OCI-LY7 (cell line): Measurements from ENCODE around the gene TPPP. TPM values are rescaled to one million over a fixed set of nuclear protein-coding genes. Genes with fewer than 3 reads are reported as not detected.

Experiments
- BruUV-seq: library from RNA; stranded (reverse); fragments of 400-500 nt; replicated peaks from 2 replicates; lab custom pipeline; 2021; lab: Mats Ljungman, UMichigan
- CTCF ChIA-PET: fragments of 300-600 bp; sonication (Branson Sonifier 250); formaldehyde crosslinking; loops from one replicate; lab custom pipeline; 2022; ENCODE audit warnings: antibody characterized with exemption; ENCODE audit not compliant: unreplicated experiment; lab: Charles Lee
- POLR2A ChIA-PET: fragments of 300-600 bp; sonication (Branson Sonifier 250); formaldehyde crosslinking; loops from one replicate; lab custom pipeline; 2022; ENCODE audit warnings: antibody characterized with exemption; lab: Charles Lee
- DNase-seq: peaks from one replicate; pipeline ENCODE4 v3.0.0-alpha.2; 2015; ENCODE audit warnings: low spot score
- H2AFZ ChIP-seq: fragments of 200-600 bp; sonication (generic), shearing (Covaris generic); 2 replicates; pipeline ENCODE4 v1.6.1; 2014; ENCODE audit warnings: mild to moderate bottlenecking, antibody characterized with exemption, low read length, moderate library complexity
- H3K27ac ChIP-seq: fragments of 200-600 bp; sonication (generic); 2 replicates; pipeline ENCODE4 v1.5.1; 2014; ENCODE audit warnings: mixed run types, low read depth, mild to moderate bottlenecking, moderate library complexity, low read length, inconsistent platforms; ENCODE audit not compliant: poor library complexity, severe bottlenecking
- H3K36me3 ChIP-seq: fragments of 200-600 bp; sonication (generic); 2 replicates; pipeline ENCODE4 v1.6.1; 2014; ENCODE audit warnings: mild to moderate bottlenecking, antibody characterized with exemption, low read length, moderate library complexity, mixed read lengths; ENCODE audit not compliant: insufficient read depth
- H3K4me1 ChIP-seq: fragments of 200-600 bp; sonication (generic); 2 replicates; pipeline ENCODE4 v1.5.1; 2014; ENCODE audit warnings: mild to moderate bottlenecking, low read length; ENCODE audit not compliant: insufficient read depth, poor library complexity, severe bottlenecking
- H3K4me2 ChIP-seq: fragments of 200-600 bp; sonication (generic); 2 replicates; pipeline ENCODE4 v1.6.1; 2014; ENCODE audit warnings: mild to moderate bottlenecking, low read length
- H3K4me3 ChIP-seq: fragments of 200-600 bp; sonication (generic); 2 replicates; pipeline ENCODE4 v1.5.1; 2014; ENCODE audit warnings: mild to moderate bottlenecking, low read depth, low read length; ENCODE audit not compliant: poor library complexity, severe bottlenecking
- H3K79me2 ChIP-seq: fragments of 200-600 bp; sonication (generic); 2 replicates; pipeline ENCODE4 v1.6.1; 2016; ENCODE audit warnings: low read depth, mild to moderate bottlenecking, low read length, moderate library complexity, mixed read lengths; ENCODE audit not compliant: insufficient read depth
- H3K9me2 ChIP-seq: fragments of 200-600 bp; sonication (generic); 2 replicates; pipeline ENCODE4 v1.6.1; 2016; ENCODE audit warnings: mild to moderate bottlenecking, low read length, mixed read lengths; ENCODE audit not compliant: insufficient read depth
- H3K9me3 ChIP-seq: fragments of 200-600 bp; sonication (generic); 2 replicates; pipeline ENCODE4 v1.6.1; 2014; ENCODE audit warnings: mild to moderate bottlenecking, mixed run types, low read length, mixed read lengths
- H4K20me1 ChIP-seq: fragments of 200-600 bp; sonication (generic); 2 replicates; pipeline ENCODE4 v1.6.1; 2014; ENCODE audit warnings: mild to moderate bottlenecking, antibody characterized with exemption, low read length, moderate library complexity, mixed read lengths; ENCODE audit not compliant: insufficient read depth
- EZH2phosphoT487 ChIP-seq: fragments of 200-600 bp; sonication (generic); IDR thresholded peaks from 2 replicates; pipeline ENCODE4 v1.6.1; 2018; ENCODE audit warnings: low read depth, borderline replicate concordance, mild to moderate bottlenecking, mixed run types, antibody characterized with exemption, low read length, moderate library complexity, mixed read lengths
- intact Hi-C: fragments of 100-400 bp; cut with micrococcal nuclease; formaldehyde crosslinking; loops from one replicate; pipeline ENCODE4 v1.10.0; 2022; ENCODE audit not compliant: unreplicated experiment
- total RNA-seq, 2 experiments: library from RNA; depleted of rRNA in 1 of 2; stranded (reverse); fragments of >200 nt in 1 of 2; shearing (Covaris generic) in 1 of 2; gene quantifications; 2 replicates each; pipeline ENCODE4 v1.2.3, GENCODE V29; 2014 to 2022
- TF ChIP-seq, protein P1 (sequence below): fragments of 200-600 bp; sonication (generic); conservative IDR thresholded peaks from 2 replicates; pipeline ENCODE4 v1.5.1; 2014; ENCODE audit warnings: mild to moderate bottlenecking, antibody characterized with exemption, low read length, moderate library complexity, mixed read lengths

TPPP gene
- total RNA-seq, 2 experiments from 2014 or later: not detected

DNA sequence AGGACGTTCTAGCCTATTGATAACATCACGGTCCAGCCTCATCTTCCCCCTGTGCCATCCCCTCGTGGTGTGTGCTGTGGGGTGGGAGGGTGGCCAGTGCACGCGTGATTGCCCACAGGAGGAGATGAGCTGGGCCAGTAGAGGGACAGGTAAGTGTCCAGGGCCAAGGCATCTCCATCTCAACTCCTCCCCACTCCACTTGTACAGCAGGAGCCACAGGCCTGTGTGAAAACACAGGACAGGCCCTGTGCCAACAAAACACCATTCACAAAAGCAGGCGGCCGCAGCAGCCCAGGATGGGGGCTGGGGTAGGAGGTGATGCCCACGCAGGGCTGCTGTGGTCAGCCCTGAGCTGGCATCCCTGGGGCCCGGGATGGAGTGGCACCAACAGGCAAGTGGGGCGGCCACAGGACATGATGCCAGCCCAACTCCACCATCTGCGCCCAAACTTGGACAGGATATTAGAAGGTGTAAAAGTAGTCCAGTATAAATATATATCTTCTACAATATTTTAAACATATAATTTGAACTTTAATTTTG lies 32.6 kb downstream of the TPPP start:
- intact Hi-C loops: no loop called here
- DNase-seq: no peak
- Histone ChIP-seq H3K27ac (no peak overlapping the region), H3K9me2 (no peaks in the 10 kb centered on the region), H2AFZ (no peak overlapping the region), H4K20me1 (no peaks in the 10 kb centered on the region), H3K4me1 (no peaks in the 10 kb centered on the region), H3K36me3 (peaks cover 51% of the 10 kb centered on the region), H3K9me3 (no peaks in the 10 kb centered on the region), H3K4me3 (no peak overlapping the region), H3K79me2 (no peaks in the 10 kb centered on the region), H3K4me2 (no peak overlapping the region)
- ChIA-PET CTCF (no interaction called here), POLR2A (no interaction called here)
- BruUV-seq: no TSS peak
- TF ChIP-seq EZH2phosphoT487: no peak
- TF ChIP-seq, protein P1, sequence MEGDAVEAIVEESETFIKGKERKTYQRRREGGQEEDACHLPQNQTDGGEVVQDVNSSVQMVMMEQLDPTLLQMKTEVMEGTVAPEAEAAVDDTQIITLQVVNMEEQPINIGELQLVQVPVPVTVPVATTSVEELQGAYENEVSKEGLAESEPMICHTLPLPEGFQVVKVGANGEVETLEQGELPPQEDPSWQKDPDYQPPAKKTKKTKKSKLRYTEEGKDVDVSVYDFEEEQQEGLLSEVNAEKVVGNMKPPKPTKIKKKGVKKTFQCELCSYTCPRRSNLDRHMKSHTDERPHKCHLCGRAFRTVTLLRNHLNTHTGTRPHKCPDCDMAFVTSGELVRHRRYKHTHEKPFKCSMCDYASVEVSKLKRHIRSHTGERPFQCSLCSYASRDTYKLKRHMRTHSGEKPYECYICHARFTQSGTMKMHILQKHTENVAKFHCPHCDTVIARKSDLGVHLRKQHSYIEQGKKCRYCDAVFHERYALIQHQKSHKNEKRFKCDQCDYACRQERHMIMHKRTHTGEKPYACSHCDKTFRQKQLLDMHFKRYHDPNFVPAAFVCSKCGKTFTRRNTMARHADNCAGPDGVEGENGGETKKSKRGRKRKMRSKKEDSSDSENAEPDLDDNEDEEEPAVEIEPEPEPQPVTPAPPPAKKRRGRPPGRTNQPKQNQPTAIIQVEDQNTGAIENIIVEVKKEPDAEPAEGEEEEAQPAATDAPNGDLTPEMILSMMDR: no peak

DNA sequence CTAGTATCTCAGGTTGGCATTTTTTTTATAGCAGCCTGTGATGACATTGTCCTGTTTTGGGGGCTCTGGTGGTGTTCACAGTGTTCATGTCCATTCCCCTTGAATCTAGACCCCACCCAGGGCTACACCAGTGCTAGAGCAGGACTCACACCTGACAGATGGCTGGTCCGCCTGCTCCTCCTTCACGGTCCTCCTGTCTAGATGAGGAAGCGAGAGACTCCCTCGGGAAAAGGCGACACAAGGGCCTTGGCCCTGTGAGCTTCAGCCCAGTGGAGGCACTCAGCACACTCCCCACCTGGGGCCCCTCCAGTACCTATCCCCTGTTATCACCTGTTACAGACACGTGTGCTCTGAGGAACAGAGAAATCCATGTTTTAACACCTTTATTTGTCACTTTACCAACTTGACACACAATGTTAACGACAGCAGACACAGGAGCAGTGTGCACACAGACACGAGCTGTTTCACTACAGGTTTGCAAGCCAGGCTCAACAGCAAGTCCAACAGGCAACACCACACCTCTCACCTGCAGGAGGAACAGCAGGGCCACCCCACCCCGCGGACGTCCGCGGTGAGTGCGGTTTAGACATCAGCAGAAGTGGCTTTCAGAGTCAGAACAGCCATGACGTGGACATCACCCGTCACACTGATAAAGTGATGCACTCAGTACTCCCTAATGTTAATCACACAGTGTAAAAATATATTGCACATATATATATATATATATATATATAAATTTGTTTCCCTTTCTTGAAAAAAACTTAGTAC lies 33.5 kb downstream of the TPPP start:
- H3K9me2 ChIP-seq: no peaks in the 10 kb centered on the region
- intact Hi-C loops: no loop called here
- no peak overlapping the region for H3K4me3 ChIP-seq
- TF ChIP-seq, protein P1: no peak
- TF ChIP-seq EZH2phosphoT487: no peak
- H3K27ac ChIP-seq: no peak overlapping the region
- H4K20me1 ChIP-seq: no peaks in the 10 kb centered on the region
- ChIA-PET POLR2A (no interaction called here), CTCF (no interaction called here)
- no peak for DNase-seq
- H3K4me2 ChIP-seq: no peak overlapping the region
- no peak overlapping the region for H2AFZ ChIP-seq
- H3K79me2 ChIP-seq: no peaks in the 10 kb centered on the region
- no TSS peak for BruUV-seq
- peaks cover 48% of the 10 kb centered on the region for H3K36me3 ChIP-seq
- H3K9me3 ChIP-seq: no peaks in the 10 kb centered on the region
- H3K4me1 ChIP-seq: no peaks in the 10 kb centered on the region

DNA sequence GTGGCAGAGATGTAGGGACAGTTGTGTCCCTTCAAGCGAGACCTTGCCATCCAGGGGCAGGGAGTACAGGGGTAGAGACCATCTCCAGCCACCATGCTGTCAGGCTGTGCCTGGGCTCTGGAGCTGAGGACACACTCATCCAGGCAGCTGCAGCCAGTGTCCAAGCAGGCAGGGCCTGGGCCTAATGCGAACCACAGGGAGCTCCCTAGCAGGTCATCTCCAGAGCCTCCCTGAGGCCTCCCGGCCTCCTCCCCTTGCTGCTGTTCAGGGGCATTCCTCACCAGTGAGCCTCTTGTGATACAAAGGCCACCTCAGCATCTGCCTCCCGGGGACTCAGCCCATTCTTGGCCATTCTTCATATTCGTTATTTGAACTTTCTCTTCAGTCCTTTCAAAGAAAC lies 35.0 kb downstream of the TPPP start:
- ChIA-PET CTCF (no interaction called here), POLR2A (interaction anchor here (0.6 kb wide), 1 partner anchor 58 kb away, joined by 3 read pairs; no protein-coding TSS in a partner anchor)
- H3K27ac ChIP-seq: no peak overlapping the region
- no peak for DNase-seq
- H4K20me1 ChIP-seq: no peaks in the 10 kb centered on the region
- no peaks in the 10 kb centered on the region for H3K9me3 ChIP-seq
- peaks cover 58% of the 10 kb centered on the region for H3K36me3 ChIP-seq
- no peaks in the 10 kb centered on the region for H3K4me1 ChIP-seq
- TF ChIP-seq, protein P1: no peak
- TF ChIP-seq EZH2phosphoT487: no peak
- no peak overlapping the region for H3K4me3 ChIP-seq
- no peaks in the 10 kb centered on the region for H3K9me2 ChIP-seq
- H3K79me2 ChIP-seq: no peaks in the 10 kb centered on the region
- intact Hi-C loops: no loop called here
- no TSS peak for BruUV-seq
- no peak overlapping the region for H2AFZ ChIP-seq
- no peak overlapping the region for H3K4me2 ChIP-seq
